NCI-H526 (cell line): ENCODE measurements around the gene CCDC149.
A peak's percentile ranks its signal among the peaks of the same experiment; 100 is the strongest.

Experiments
- DNase-seq, 2 experiments: peaks; one replicate each; lab custom pipeline; 2025; lab: John Stamatoyannopoulos, UW

Gene CCDC149

GRCh38 chr4:24840826-24841543 is 71.9 kb downstream of the CCDC149 start:
- no peak for DNase-seq

DNA sequence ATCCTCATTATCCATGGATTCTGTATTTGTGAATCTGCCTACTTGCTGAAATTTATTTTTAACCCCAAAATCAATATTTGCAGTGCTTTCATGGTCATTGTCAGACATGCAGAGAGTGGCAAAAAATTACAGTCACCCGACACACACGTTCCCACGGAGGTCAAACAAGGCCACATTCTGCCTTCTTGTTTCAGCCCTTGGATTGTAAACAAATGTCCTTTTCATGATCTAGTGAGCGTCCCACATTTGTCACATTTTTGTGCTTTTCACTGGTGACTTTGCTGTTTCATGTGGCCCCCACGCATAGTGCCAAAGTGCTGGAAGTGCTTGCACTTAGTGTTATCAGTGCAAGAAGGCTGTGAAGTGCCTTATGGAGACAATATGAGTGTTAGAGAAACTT is 72.5 kb downstream of the CCDC149 start:
- DNase-seq = no peak

DNA sequence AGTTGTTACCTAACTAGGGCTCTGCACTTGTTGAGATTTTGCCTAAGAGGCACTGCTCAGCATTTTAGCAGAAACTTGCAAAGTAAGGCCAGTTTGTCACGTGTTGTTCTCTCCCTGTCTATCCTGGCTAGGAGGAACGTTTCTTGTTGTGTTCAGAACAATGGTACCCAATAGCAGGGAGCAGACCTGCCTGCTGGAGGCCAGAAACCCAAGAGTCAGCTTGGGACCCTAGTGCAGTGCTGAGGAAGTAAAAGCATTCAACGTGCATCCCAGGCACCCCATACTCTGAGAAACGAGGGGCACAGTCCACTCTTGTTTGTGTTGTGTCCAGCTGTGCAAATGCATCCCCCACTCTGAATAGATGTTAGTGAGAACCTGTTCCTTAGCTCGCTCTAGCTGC is 75.1 kb downstream of the CCDC149 start:
- DNase-seq = no peak

DNA sequence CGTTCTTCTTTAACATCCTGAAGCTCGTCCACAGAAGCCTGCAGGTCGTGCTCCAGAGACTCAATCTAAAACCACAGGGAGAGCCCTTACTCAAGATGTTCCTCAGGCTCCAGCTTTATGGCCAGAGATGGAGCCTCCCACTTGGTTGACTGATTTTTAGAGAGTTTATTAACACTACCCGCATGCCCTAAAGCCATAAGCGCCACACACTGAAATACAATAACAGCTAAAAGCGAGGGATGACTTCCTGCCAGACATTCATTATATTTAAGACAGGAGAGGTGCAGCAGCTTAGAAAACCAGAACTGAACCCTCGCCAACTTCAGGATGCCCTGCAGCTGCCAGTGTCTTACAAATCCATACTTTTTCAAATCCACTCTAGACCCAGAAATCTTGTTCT is 75.5 kb downstream of the CCDC149 start:
- DNase-seq = no peak

GRCh38 chr4:24836661-24837242 is 76.1 kb downstream of the CCDC149 start:
- no peak for DNase-seq

GRCh38 chr4:24835696-24836095 is 77.1 kb downstream of the CCDC149 start:
- no peak for DNase-seq

GRCh38 chr4:24831637-24832036 is 81.2 kb downstream of the CCDC149 start:
- DNase-seq = no peak

GRCh38 chr4:24824720-24825119 is 88.1 kb downstream of the CCDC149 start:
- DNase-seq = no peak

DNA sequence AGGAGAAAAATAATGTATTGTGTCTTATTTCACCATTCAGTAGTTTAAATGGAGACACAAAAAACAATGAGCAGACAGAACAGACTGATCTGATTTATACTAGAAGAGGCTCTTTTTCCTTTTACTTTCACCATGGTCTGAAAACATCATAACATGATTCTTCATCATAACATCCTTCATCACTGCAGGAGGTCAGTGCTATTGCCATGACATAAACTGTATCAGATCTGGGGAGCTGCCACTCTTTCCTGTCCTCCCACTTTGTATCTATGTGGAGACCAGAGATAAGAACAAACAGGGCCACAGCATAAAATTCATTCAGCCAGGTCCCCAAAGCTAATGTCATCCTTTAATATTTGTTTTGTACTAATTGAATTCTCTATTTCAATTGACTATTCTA is 92.3 kb downstream of the CCDC149 start:
- no peak for DNase-seq

DNA sequence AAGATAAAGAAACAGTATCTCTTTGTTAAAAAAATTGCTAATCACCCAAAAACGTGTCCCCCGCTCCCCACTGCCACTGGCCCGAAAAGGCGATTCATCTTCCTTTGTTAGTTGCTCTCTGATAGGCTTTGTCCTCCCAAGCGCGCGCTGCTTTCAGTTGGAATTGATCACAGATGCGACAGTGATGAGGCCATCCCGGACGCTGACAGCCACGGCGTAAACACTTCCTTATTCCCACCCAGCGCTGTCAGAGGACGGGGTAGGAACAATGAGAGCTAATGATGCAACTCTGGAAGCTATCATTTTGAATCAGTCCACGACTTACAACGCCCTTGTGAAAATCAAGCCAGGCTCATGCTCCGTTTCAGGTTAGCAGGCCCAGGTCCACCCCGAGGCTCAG is 96.0 kb downstream of the CCDC149 start:
- DNase-seq = no peak

GRCh38 chr4:24813732-24814131 is 99.1 kb downstream of the CCDC149 start:
- DNase-seq = no peak

DNA sequence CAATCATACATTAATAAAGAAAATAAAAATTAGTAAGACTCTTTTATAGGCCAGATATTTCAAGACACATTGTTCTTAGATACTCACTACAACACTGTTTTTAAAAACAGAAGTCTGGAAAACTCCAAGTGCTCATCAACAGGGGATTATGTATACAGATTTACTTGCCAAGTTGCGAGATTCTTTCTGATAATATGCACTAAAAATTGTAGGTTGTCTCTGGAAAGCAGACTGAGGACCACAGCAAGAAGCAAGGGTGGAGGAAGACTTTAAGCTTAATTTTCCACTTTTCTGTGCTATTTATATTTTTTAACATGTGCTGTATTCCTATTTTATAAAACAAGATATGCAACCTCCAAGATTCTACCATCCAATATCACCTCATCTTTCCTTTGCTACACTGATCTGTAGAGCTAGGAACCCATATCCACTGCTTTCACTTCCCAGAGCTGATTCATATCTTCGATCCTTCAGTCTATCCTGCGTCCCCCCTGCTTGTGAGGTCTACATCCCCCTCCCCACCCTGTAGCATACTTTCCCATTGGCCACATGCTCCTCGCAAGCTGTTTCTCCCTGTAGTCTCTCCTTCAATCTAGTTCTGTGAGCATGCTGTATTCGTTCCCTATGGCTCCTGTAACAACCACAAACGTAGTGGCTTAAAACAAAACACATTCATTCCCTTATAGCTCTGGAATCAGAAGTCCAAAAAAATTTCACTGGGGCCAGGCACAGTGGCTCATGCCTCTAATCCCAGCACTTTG is 101.8 kb downstream of the CCDC149 start:
- no peak for DNase-seq

DNA sequence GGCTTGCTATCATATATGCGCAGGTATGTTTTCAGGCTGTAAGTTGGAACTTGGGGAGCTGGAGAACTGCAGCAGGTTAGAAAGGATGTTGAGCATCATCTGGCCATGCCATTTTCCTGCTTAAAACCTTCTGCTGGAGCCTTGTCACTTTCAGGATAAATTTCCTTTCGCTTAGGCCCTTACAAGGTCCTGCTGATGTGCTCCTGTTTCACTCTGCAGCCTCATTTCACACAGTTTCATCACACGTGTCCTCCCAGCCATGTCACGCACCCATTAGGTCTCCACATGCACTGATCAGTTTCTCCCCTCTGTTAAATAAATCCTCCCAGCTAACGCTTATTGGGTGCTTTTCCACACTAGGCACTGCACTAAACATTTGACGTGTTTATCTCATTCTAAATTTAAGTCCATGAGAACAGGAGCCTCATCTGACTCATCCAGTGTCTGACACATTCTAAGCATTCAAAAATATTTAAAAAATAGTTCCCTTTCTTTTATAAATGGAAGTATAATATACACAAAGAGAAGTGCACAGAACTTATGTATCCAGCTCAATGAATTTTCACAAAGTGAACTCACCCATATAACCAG is 102.9 kb downstream of the CCDC149 start:
- DNase-seq = no peak

DNA sequence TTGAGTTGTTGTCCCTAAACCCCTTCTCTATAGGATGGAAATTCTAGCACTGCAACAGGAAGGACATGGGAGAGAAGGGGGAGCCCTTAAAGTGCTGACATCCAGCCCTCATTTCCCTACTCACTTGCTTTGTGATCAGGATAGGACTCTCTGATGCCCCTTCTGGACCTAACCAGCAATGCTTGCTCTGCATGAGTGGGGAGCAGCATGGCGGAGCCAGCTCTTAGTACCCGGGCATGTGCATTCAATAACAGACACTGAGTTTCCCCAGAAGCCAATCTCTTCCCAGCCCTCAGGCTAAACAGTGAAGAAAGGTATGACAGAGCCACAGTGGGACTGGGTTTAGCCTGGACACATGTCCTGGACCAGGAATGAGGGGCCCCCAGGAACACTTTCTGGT is 103.5 kb downstream of the CCDC149 start:
- peak in 1 of 2 experiments; percentile 27 for DNase-seq

DNA sequence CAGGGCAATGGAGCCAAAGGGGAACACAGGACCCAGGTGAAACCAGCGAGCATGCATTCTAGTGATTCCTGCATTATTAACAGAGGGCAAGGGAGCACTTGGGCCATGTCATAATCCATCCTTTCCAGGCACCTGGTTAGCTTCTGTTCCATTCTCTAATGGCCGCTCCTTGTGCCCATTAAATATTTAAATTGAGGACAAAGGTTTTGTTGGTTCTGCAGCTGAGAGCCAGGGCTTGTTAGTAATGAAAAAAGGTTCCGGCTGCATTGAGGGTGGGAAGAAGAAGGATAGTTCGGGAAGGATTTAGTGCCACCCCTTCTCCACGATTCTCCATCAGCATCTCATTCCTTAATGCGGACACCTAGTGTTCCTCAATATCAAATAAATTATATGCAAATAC is 103.9 kb downstream of the CCDC149 start:
- peak in 1 of 2 experiments; percentile 18 for DNase-seq

- no peak for DNase-seq
Measured at GRCh38 chr4:24808261-24808660, 104.6 kb downstream of the CCDC149 start.

DNA sequence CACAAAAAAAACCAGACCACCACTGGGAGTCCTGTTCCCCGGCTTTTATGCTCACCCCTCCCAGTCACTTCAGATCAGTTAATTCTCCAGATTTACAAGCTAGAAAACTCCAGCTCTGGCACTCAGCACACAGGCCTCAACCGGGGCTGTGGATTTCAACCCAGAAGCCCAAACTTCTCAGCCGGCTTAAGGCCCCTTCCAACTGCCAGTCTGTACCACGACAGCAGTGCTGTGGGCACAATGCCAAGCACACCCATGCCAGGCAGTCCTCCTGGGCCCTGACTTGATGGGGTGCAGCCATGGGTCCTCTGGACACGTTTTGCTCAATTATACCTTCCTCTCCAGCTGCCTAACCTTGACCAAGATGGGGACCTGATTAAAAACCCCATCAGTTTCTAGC is 105.2 kb downstream of the CCDC149 start:
- no peak for DNase-seq

DNA sequence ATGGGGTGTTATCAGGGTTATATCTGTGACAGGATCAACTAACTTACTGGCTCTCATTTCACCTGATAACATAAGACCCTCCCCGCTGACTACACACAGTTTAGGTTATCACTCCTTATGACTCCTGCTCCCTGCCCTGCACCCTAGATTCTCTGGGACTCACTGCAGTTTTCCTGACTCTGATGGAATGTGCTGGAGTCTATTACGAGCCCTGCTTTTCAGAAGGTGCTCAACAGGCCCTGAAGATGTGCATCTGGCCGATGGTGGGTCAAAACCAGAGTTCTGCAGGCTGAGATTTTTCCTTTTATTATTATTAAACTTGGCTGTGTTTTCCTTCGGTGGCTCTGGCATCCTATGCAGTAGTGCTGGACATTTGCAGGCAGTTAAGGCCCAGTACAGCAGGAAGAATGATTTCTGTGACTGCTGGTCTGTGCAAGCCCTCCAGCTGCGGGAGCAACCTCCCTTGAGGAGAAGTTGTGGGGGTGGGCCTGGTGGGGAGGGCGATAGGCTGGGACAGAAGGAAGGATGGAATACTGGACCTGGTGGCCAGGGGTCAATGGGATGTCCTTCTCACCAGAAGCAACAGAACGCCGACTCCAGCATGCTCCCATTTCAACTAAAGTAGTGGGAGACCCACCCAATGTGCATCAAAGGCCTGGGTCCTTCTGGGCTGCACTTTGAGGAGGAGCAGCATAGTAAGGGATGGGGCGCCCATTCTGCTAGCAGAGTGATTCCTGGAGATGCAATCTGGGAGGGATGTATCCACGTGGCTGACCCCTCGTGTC is 106.4 kb downstream of the CCDC149 start:
- no peak for DNase-seq

GRCh38 chr4:24805566-24805965 is 107.3 kb downstream of the CCDC149 start:
- DNase-seq = no peak

DNA sequence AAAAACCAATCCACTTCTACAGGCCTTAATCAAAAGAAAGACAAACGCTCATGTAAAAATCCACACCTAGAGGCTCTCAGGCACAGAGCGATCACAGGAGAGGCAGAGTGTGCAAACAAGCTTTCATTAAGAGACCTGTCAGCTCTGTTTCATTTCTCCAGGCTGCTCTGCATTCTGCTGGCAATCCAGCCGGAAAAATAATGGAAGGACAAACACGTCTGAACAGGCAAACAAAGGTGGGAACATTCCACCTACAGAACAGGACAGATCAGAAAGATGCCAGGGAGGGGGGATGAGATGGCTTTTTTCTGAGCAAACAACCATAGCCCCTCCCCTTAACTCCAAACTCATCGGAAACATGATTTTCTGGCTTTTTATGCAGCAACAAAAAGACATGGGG is 107.8 kb downstream of the CCDC149 start:
- DNase-seq = peak in 1 of 2 experiments; percentile 6

DNA sequence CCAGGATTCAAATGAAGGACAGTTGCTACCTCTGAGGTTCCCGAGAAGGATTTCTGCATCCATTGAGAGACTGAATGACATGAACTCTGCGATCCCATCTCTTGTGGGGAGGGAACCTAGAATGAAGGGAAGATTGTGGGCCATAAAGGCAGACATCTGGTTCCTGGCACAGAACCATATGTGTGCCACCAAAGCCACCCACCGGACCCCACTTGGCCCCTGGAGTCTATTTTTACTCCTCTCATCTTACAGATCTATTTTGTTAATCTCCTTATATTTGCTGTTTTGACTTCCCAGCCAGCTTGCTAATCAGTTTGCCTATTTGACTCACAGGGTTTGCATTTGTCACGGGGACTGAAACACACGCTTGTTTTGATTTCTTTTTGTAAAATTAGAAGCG is 110.2 kb downstream of the CCDC149 start:
- no peak for DNase-seq
